Measurements from ENCODE around the gene ALDOB.

ALDOB gene

GRCh38 chr9:101429736-101430135, 5.8 kb downstream of the ALDOB start:
- no peak for DNase-seq (ENCODE audit: low read depth)
- H3K4me3 ChIP-seq (ENCODE audit: low read depth, low read length) = no peak overlapping the region
- TF ChIP-seq CTCF (conservative IDR thresholded peaks at IDR 0.05; ENCODE audit: low read depth, low read length) = no peak

GRCh38 chr9:101428909-101429308, 6.7 kb downstream of the ALDOB start:
- DNase-seq (ENCODE audit: low read depth) = no peak
- no peak overlapping the region for H3K4me3 ChIP-seq (ENCODE audit: low read depth, low read length)
- TF ChIP-seq CTCF (conservative IDR thresholded peaks at IDR 0.05; ENCODE audit: low read depth, low read length) = no peak

GRCh38 chr9:101427957-101428655, 7.5 kb downstream of the ALDOB start:
- TF ChIP-seq CTCF (conservative IDR thresholded peaks at IDR 0.05; ENCODE audit: low read depth, low read length) = no peak
- no peak for DNase-seq (ENCODE audit: low read depth)
- H3K4me3 ChIP-seq (ENCODE audit: low read depth, low read length) = no peak overlapping the region

- no peak for DNase-seq (ENCODE audit: low read depth)
- H3K4me3 ChIP-seq (ENCODE audit: low read depth, low read length) = no peak overlapping the region
- TF ChIP-seq CTCF (conservative IDR thresholded peaks at IDR 0.05; ENCODE audit: low read depth, low read length) = no peak
These were observed 8.2 kb downstream of the ALDOB start for GRCh38 chr9:101427358-101427757.

GRCh38 chr9:101421653-101422065, 13.9 kb downstream of the ALDOB start:
- H3K4me3 ChIP-seq (ENCODE audit: low read depth, low read length) = no peak overlapping the region
- DNase-seq (ENCODE audit: low read depth) = peak; percentile 86
- no peak for TF ChIP-seq CTCF (conservative IDR thresholded peaks at IDR 0.05; ENCODE audit: low read depth, low read length)

- no peak for TF ChIP-seq CTCF (conservative IDR thresholded peaks at IDR 0.05; ENCODE audit: low read depth, low read length)
- no peak overlapping the region for H3K4me3 ChIP-seq (ENCODE audit: low read depth, low read length)
These were observed 15.7 kb downstream of the ALDOB start for GRCh38 chr9:101419863-101420262.

More at GRCh38 chr9:101419863-101420262, 15.7 kb downstream of the ALDOB start:
- DNase-seq (ENCODE audit: low read depth) = no peak

Data from choroid plexus epithelial cell (primary cell).